Measurements from ENCODE around the gene SLC35A5. TPM values are rescaled to one million over a fixed set of nuclear protein-coding genes. Genes with fewer than 3 reads are reported as not detected.

SLC35A5 gene
- total RNA-seq, 2 experiments from 2014 or later, result 14.7 to 15.3 TPM

- DNase-seq (no peak), ATAC-seq (no peak)
- no peaks in the 10 kb centered on the region for H3K9me3 Mint-ChIP-seq
- ChIA-PET POLR2A (no interaction called here), CTCF (interaction anchor here (1.3 to 4.8 kb wide), 8 partner anchors 8 to 344 kb away, joined by 3 to 28 read pairs (median 6); no protein-coding TSS in a partner anchor)
- no peak overlapping the region for H3K4me3 Mint-ChIP-seq
- intact Hi-C loops (cut with micrococcal nuclease), result no loop called here
- peaks cover 8% of the 10 kb centered on the region for H3K4me1 Mint-ChIP-seq (ENCODE audit: low read depth)
- no peak for TF ChIP-seq CTCF (IDR thresholded peaks at IDR 0.05)
- peaks cover 2% of the 10 kb centered on the region for H3K27me3 Mint-ChIP-seq
- H3K36me3 Mint-ChIP-seq (ENCODE audit: low read depth), result no peaks in the 10 kb centered on the region
- no peak overlapping the region for H3K27ac Mint-ChIP-seq
These were observed 73.1 kb downstream of the SLC35A5 start for GRCh38 chr3:112634786-112635541.

Other genes starting within 250 kb of the SLC35A5 start
- gene CD200, start 228.9 kb upstream of the SLC35A5 start, total RNA-seq, result 10 to 100 TPM; 15.7 to 16.7 TPM
- gene BTLA, start 62.6 kb upstream of the SLC35A5 start, total RNA-seq, result 10 to 100 TPM; 12.8 to 13.2 TPM
- 10 to 100 TPM; 56.5 to 58.4 TPM for gene ATG3, start 83 bp upstream of the SLC35A5 start, total RNA-seq
- gene CCDC80, start 79.1 kb downstream of the SLC35A5 start, total RNA-seq, result not detected

Data from activated CD8-positive, alpha-beta T cell treated with anti-CD3 and anti-CD28 coated beads for 36 hours (primary cell).